H1 (cell line): Measurements from ENCODE around the gene QRICH2.

ENCODE experiments used
- CBX5 ChIP-seq: fragments of 300-800, 300-1000 bp; sonication (generic); IDR thresholded peaks from 2 replicates; pipeline ENCODE4 v1.7.1; 2016; ENCODE audit warnings: antibody characterized with exemption, low read length, low read depth
- CTCF ChIP-seq, 3 experiments: IDR thresholded peaks; 1 replicate in 2 of 3; 2 replicates in 1 of 3; pipeline versions ENCODE4 v1.5.1 to v1.6.1; 2011; ENCODE audit warnings: low read length in 3 of 3, mild to moderate bottlenecking in 3 of 3, inconsistent platforms in 2 of 3, low read depth in 1 of 3, moderate library complexity in 1 of 3; ENCODE audit not compliant: insufficient read depth in 1 of 3; ENCODE audit errors: control extremely low read depth in 1 of 3
- EZH2 ChIP-seq: fragments of 200-600 bp; sonication (generic); IDR thresholded peaks from 2 replicates; pipeline ENCODE4 v1.7.1; 2012; ENCODE audit warnings: low read depth, mild to moderate bottlenecking, moderate library complexity, low read length, inconsistent platforms; ENCODE audit not compliant: severe bottlenecking
- FOSL1 ChIP-seq: IDR thresholded peaks from 2 replicates; pipeline ENCODE4 v1.6.1; 2011; ENCODE audit warnings: mild to moderate bottlenecking, low read depth, low read length, moderate library complexity; ENCODE audit not compliant: insufficient read depth
- NRF1 ChIP-seq: IDR thresholded peaks from 2 replicates; pipeline ENCODE4 v1.6.1; 2011; ENCODE audit warnings: mild to moderate bottlenecking, low read depth, low read length, improper control_type of control experiment
- RAD21 ChIP-seq, 2 experiments: IDR thresholded peaks in 1 of 2; conservative IDR thresholded peaks in 1 of 2; 2 replicates each; pipeline ENCODE4 v1.6.1; 2011; ENCODE audit warnings: low read depth in 2 of 2, low read length in 2 of 2, improper control_type of control experiment in 1 of 2, inconsistent platforms in 1 of 2, mild to moderate bottlenecking in 1 of 2, moderate library complexity in 1 of 2
- TEAD4 ChIP-seq: IDR thresholded peaks from 2 replicates; pipeline ENCODE4 v1.6.1; 2012; ENCODE audit warnings: low read depth, low read length, inconsistent platforms, mixed read lengths
- TF ChIP-seq, protein P1 (sequence below): IDR thresholded peaks from 2 replicates; pipeline ENCODE4 v1.6.1; 2011; ENCODE audit warnings: low read length, improper control_type of control experiment
- TF ChIP-seq, protein P2 (sequence below): IDR thresholded peaks from 2 replicates; pipeline ENCODE4 v1.6.1; 2012; ENCODE audit warnings: inconsistent platforms
- TF ChIP-seq, protein P3 (sequence below): IDR thresholded peaks from 2 replicates; pipeline ENCODE4 v1.6.1; 2011; ENCODE audit warnings: low read depth, mild to moderate bottlenecking, low read length; ENCODE audit not compliant: insufficient read depth

DNA sequence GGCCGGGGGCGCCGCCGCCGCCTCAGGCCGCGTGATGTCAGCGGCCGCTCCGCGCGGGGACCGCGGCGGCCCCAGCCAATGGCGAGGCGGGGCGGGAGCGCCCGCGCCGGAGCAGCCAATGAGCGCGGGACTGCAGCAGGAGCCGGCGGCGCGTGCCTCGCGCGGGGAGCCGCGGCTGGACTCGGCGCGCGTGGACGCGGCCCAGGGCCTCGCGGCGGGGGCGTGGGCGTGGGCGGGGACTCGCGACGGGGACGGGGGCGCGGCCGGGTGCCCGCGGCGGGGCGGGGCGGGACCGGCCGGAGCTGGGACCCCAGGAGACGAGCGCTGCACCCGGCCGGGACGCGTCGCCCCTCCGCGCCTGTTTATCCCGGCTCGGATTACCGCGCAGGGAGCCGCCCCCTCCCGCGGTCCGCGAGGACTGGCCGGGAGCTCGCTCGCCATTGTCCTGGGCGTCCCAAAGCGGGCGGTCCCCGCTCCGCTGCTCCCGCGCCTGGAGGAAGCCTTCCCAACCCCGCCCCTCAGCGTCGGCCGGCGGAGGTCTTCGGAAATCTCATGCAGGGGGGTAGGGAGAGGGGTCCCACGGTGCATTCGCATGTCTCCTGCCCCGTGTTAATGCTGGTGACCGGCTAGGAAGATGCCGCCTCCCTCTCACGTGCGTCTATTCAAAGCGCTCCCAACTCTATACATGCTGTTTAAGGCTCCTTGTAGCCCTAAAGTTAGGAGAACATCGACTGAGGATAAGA, 67.4 kb downstream of the QRICH2 start, which contains the start of gene RNF157:
- TF ChIP-seq, protein P1, sequence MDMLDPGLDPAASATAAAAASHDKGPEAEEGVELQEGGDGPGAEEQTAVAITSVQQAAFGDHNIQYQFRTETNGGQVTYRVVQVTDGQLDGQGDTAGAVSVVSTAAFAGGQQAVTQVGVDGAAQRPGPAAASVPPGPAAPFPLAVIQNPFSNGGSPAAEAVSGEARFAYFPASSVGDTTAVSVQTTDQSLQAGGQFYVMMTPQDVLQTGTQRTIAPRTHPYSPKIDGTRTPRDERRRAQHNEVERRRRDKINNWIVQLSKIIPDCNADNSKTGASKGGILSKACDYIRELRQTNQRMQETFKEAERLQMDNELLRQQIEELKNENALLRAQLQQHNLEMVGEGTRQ: no peak
- TF ChIP-seq FOSL1 (no peak), EZH2 (no peak), CTCF (IDR thresholded peaks at IDR 0.05; ENCODE audit: control extremely low read depth in 1 of 3, insufficient read depth in 1 of 3, low read depth in 1 of 3, low read length in 3 of 3) (no peak), CBX5 (no peak), NRF1 (no peak), TEAD4 (no peak), RAD21 (IDR thresholded peaks at IDR 0.05 in 1 of 2, conservative IDR thresholded peaks at IDR 0.05 in 1 of 2; ENCODE audit: low read depth in 2 of 2, low read length in 2 of 2) (0 out of 4 replicates have a peak, but pooled peaks of 1 of the 2 experiments have one; percentile 0)
- TF ChIP-seq, protein P2, sequence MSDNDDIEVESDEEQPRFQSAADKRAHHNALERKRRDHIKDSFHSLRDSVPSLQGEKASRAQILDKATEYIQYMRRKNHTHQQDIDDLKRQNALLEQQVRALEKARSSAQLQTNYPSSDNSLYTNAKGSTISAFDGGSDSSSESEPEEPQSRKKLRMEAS: peak; percentile 75
- TF ChIP-seq, protein P3, sequence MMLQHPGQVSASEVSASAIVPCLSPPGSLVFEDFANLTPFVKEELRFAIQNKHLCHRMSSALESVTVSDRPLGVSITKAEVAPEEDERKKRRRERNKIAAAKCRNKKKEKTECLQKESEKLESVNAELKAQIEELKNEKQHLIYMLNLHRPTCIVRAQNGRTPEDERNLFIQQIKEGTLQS: no peak
